Heart right ventricle (tissue), 16 donors: ENCODE results near the gene NPAS3. TPM values are rescaled to one million over a fixed set of nuclear protein-coding genes. Genes with fewer than 3 reads are reported as not detected.

Source experiments
- ATAC-seq, 8 donors: fragments of 200-7000 bp; cut with Tn5 transposase; one replicate each; pipeline ENCODE4 v1.9.1; 2020; ENCODE audit warnings: mild to moderate bottlenecking in 8 of 8, moderate library complexity in 8 of 8, moderate number of reproducible peaks in 1 of 8
- DNase-seq, 2 donors: peaks; one replicate each; pipeline ENCODE4 v3.0.0-alpha.2; 2020
- H3K27ac ChIP-seq, 10 donors: fragments of 200-600 bp; sonication (generic) in 2 of 10; one replicate each; pipeline versions ENCODE4 v1.5.0 to v1.8.0; 2020 to 2022; ENCODE audit warnings: mild to moderate bottlenecking in 3 of 10
- H3K27me3 ChIP-seq, 7 donors: fragments of 200-600 bp; one replicate each; pipeline ENCODE4 v1.8.0; 2021 to 2022; ENCODE audit warnings: mild to moderate bottlenecking in 2 of 7
- H3K36me3 ChIP-seq, 9 donors: fragments of 200-600 bp; sonication (generic) in 1 of 9; one replicate each; pipeline versions ENCODE4 v1.5.0 to v1.8.0; 2020 to 2022; ENCODE audit warnings: mild to moderate bottlenecking in 2 of 9
- H3K4me1 ChIP-seq, 9 donors: fragments of 200-600 bp; sonication (generic) in 1 of 9; one replicate each; pipeline versions ENCODE4 v1.5.0 to v1.8.0; 2020 to 2022; ENCODE audit warnings: mild to moderate bottlenecking in 4 of 9
- H3K4me3 ChIP-seq, 10 donors: fragments of 200-600 bp; sonication (generic) in 2 of 10; one replicate each; pipeline versions ENCODE4 v1.5.0 to v1.8.0; 2020 to 2022; ENCODE audit warnings: mild to moderate bottlenecking in 7 of 10, moderate library complexity in 2 of 10
- H3K9me3 ChIP-seq, 11 donors: fragments of 200-600 bp in 10 of 11; sonication (generic) in 2 of 11; one replicate each; pipeline versions ENCODE4 v1.5.0 to v1.8.0; 2013 to 2022; ENCODE audit warnings: mild to moderate bottlenecking in 2 of 11, control low read depth in 1 of 11, moderate library complexity in 1 of 11
- CTCF ChIP-seq, 9 donors: fragments of 200-600 bp; sonication (generic) in 2 of 9; IDR thresholded peaks; one replicate each; pipeline versions ENCODE4 v1.5.0 to v1.8.0; 2021 to 2022; ENCODE audit warnings: antibody characterized with exemption in 9 of 9, mild to moderate bottlenecking in 5 of 9, moderate library complexity in 1 of 9
- WGBS, 2 donors: extraction: QIAGEN DNeasy Blood & Tissue Kit; methylation state at CpG; one replicate each; pipeline ENCODE4 v1.1.7; 2013; ENCODE audit warnings: inconsistent platforms in 1 of 2; 5-methylcytosine and 5-hydroxymethylcytosine counted together
- intact Hi-C, 10 donors: fragments of 100-400 bp; cut with DNase I; formaldehyde crosslinking; loops; one replicate each; pipeline versions ENCODE4 v1.11.1 to v1.14.2; 2022
- polyA plus RNA-seq, 2 donors: library from polyadenylated mRNA; stranded (reverse); fragments of 200-250 nt; gene quantifications; one replicate each; pipeline ENCODE4 v1.2.3, GENCODE V29; 2013
- total RNA-seq, 10 donors: library from RNA; stranded (reverse); fragmentation: NEBNext Ultra II Directional in 3 of 10; extraction: Animal tissue kit (Norgen Biotek cat#: 25700) in 3 of 10; gene quantifications; one replicate each; pipeline versions ENCODE4 v1.2.1 to v1.2.4, GENCODE V29; 2021 to 2023
- donor health status: Arrhythmogenic right ventricular cardiomyopathy.
- donor health status: ischemic (EF 13 %, LVEDD 7.1; RV severe dilation, severe dysfunction).
- donor health status: healthy with polysubstance abuse.
- donor health status: DM: no; HTN: yes; CAD: no.
- donor health status: DM: no; HTN: no; CAD: no.
- donor health status: ischemic (EF 25% LVEDD 6.9; RV normal size, moderate dysfunction).
- donor health status: ischemic (EF 25% LVEDD 5.7; RV mildly dilated, moderate dysfunction).
- donor health status: healthy.
- donor health status: DM: yes; HTN: yes; CAD: no.
- donor health status: Ischemic cardiomyopathy.
- donor health status: ischemic (EF 35%, LVEDD 5.7; RV mildly dilated, moderate dysfunction).
- donor health status: nonischemic (EF 11% LVEDD 7.7; RV severe dilation, severe dysfunction).
- donor health status: DM: yes; HTN: yes; CAD: no.
- donor health status: PGD.
- donor health status: ischemic (EF 29% LVEDD 5.4; RV normal size, mild dysfunction).
- donor health status: nonischemic (EF 23%, LVEDD 6.1; RV moderate dilation, normal function).

Gene NPAS3
- total and polyA plus RNA-seq, 12 donors: 0.12 to 2.8 (median 0.99) TPM

DNA sequence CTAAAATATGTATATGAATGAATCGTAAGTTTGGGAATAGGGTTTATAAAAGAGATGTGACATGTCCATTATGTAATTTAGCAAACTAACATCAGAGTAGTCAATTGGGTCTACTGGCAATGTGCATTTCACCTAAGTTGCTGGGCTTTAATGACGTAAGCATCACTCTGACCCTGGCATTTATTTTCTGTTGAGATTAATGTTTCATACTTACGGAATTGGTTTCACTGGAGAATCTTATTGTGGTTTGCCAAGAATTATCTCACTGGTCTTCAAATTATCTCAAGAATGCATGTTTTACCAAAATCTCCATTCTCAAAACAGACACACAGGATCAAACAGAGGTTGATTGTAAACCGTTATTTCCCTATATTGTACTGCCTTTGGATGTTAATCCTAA lies 437.1 kb downstream of the NPAS3 start:
- WGBS, 2 donors: 81 to 87% methylated on average over 4 of the region's 4 CpGs
- ATAC-seq (no peak), DNase-seq (no peak)
- Histone ChIP-seq H3K27me3 (no peaks in the 10 kb centered on the region), H3K36me3 (no peaks in the 10 kb centered on the region), H3K9me3 (no peaks in the 10 kb centered on the region), H3K4me3 (no peak overlapping the region), H3K4me1 (no peaks in the 10 kb centered on the region), H3K27ac (no peak overlapping the region)
- TF ChIP-seq CTCF (IDR thresholded peaks at IDR 0.05): no peak
- intact Hi-C loops: no loop called here

DNA sequence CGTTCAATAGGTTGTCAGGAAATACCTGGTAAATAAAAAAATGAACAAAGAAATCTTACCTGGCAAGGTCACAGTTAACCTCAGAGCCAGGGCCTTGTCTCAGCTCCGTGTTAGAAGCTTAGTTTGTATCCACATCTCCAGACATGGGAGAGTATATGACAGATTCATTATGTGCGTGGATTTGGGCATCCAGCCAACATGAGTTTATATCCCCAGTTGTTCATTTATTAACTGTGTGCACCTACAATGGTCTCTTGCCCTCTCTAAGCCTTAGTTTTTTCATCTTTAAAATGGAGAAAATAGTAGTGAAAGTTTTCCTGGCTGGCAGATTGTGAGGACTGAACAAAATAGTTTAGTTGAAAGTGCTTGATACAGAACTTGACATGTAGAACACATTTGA lies 437.8 kb downstream of the NPAS3 start:
- DNase-seq (no peak), ATAC-seq (no peak)
- no peaks in the 10 kb centered on the region for H3K9me3 ChIP-seq
- H3K27me3 ChIP-seq: no peaks in the 10 kb centered on the region
- intact Hi-C loops: no loop called here
- H3K36me3 ChIP-seq: no peaks in the 10 kb centered on the region
- H3K4me3 ChIP-seq: no peak overlapping the region
- WGBS, 2 donors: 48% methylated on average over 3 of the region's 3 CpGs
- no peak overlapping the region for H3K27ac ChIP-seq
- TF ChIP-seq CTCF (IDR thresholded peaks at IDR 0.05): no peak
- no peaks in the 10 kb centered on the region for H3K4me1 ChIP-seq

GRCh38 chr14:33377596-33378390 lies 439.1 kb downstream of the NPAS3 start:
- DNase-seq (no peak), ATAC-seq (no peak)
- Histone ChIP-seq H3K4me1 (no peaks in the 10 kb centered on the region), H3K4me3 (no peak overlapping the region), H3K27ac (no peak overlapping the region), H3K27me3 (no peaks in the 10 kb centered on the region), H3K9me3 (no peaks in the 10 kb centered on the region), H3K36me3 (no peaks in the 10 kb centered on the region)
- TF ChIP-seq CTCF (IDR thresholded peaks at IDR 0.05): no peak
- 79 to 80% methylated on average over 2 of the region's 2 CpGs for WGBS, 2 donors
- intact Hi-C loops: no loop called here

GRCh38 chr14:33381717-33382116 lies 443.0 kb downstream of the NPAS3 start:
- WGBS, 2 donors: 49 to 67% methylated on average over 2 of the region's 2 CpGs
- no peak for DNase-seq

More at GRCh38 chr14:33381717-33382116, 443.0 kb downstream of the NPAS3 start:
- H3K36me3 ChIP-seq: no peaks in the 10 kb centered on the region
- H3K4me3 ChIP-seq: no peak overlapping the region
- no peak for ATAC-seq
- no peak overlapping the region for H3K27ac ChIP-seq
- intact Hi-C loops: no loop called here
- H3K4me1 ChIP-seq: no peaks in the 10 kb centered on the region
- H3K9me3 ChIP-seq: no peaks in the 10 kb centered on the region
- H3K27me3 ChIP-seq: no peaks in the 10 kb centered on the region
- TF ChIP-seq CTCF (IDR thresholded peaks at IDR 0.05): no peak
